ENCODE results near the gene KRT37. TPM values are rescaled to one million over a fixed set of nuclear protein-coding genes. Genes with fewer than 3 reads are reported as not detected.

Gene KRT37
- total and polyA plus RNA-seq, 2 of the 13 experiments (the other 11 are each of a cell fraction or from before 2014, with no cell fraction given): 0.69 TPM; not detected in 1

GRCh38 chr17:41404024-41404671, 20.2 kb downstream of the KRT37 start (continued):
- no peak for TF ChIP-seq ZNF687 (CRISPR knock-in tag; IDR thresholded peaks at IDR 0.05)
- TF ChIP-seq HIVEP1 (CRISPR knock-in tag; IDR thresholded peaks at IDR 0.05): no peak
- TF ChIP-seq MBD4 (IDR thresholded peaks at IDR 0.05; ENCODE audit: borderline replicate concordance, low read length): peak; percentile 54; the same call in 1 of the 2 replicates
- no peak for TF ChIP-seq SIN3B (IDR thresholded peaks at IDR 0.05; ENCODE audit: low read length)
- no peak for TF ChIP-seq ZNF878 (CRISPR knock-in tag; IDR thresholded peaks at IDR 0.05)
- TF ChIP-seq ZNF414 (CRISPR knock-in tag; IDR thresholded peaks at IDR 0.05): no peak
- no peak for TF ChIP-seq ZNF230 (CRISPR knock-in tag; IDR thresholded peaks at IDR 0.05)
- peak; percentile 56 for TF ChIP-seq ISL2 (CRISPR knock-in tag; IDR thresholded peaks at IDR 0.05)
- TF ChIP-seq HINFP (CRISPR knock-in tag; IDR thresholded peaks at IDR 0.05; ENCODE audit: low read depth): no peak
- no peak for TF ChIP-seq IKZF4 (CRISPR knock-in tag; IDR thresholded peaks at IDR 0.05; ENCODE audit: borderline replicate concordance, low read depth, not compliant biosample characterization)
- TF ChIP-seq ETS1 (CRISPR knock-in tag; IDR thresholded peaks at IDR 0.05): no peak
- TF ChIP-seq ZNF274 (CRISPR knock-in tag; IDR thresholded peaks at IDR 0.05): no peak
- TF ChIP-seq HDAC2 (CRISPR knock-in tag; IDR thresholded peaks at IDR 0.05): no peak
- peak; percentile 88 for TF ChIP-seq SOX13 (IDR thresholded peaks at IDR 0.05)
- peak in 1 of 2 experiments; percentile 91; a peak in 2 of 4 replicates for TF ChIP-seq SOX13 (CRISPR knock-in tag; conservative IDR thresholded peaks at IDR 0.05 in 1 of 2, IDR thresholded peaks at IDR 0.05 in 1 of 2)
- TF ChIP-seq DDIT3 (CRISPR knock-in tag; IDR thresholded peaks at IDR 0.05): no peak
- TF ChIP-seq HHEX (CRISPR knock-in tag; IDR thresholded peaks at IDR 0.05): peak; percentile 50; the same call in 1 of the 2 replicates
- no peak for TF ChIP-seq REST (IDR thresholded peaks at IDR 0.05; ENCODE audit: borderline replicate concordance in 1 of 2, low read depth in 1 of 2, low read length in 2 of 2)

Data from HepG2 (cell line).